ENCODE results near the gene RGS16. TPM values are rescaled to one million over a fixed set of nuclear protein-coding genes. Genes with fewer than 3 reads are reported as not detected.

Gene RGS16
- total and polyA plus RNA-seq, 9 of the 15 experiments (the other 6 are each of a cell fraction or from before 2014, with no cell fraction given) = 0.07 to 0.55 (median 0.36) TPM

DNA sequence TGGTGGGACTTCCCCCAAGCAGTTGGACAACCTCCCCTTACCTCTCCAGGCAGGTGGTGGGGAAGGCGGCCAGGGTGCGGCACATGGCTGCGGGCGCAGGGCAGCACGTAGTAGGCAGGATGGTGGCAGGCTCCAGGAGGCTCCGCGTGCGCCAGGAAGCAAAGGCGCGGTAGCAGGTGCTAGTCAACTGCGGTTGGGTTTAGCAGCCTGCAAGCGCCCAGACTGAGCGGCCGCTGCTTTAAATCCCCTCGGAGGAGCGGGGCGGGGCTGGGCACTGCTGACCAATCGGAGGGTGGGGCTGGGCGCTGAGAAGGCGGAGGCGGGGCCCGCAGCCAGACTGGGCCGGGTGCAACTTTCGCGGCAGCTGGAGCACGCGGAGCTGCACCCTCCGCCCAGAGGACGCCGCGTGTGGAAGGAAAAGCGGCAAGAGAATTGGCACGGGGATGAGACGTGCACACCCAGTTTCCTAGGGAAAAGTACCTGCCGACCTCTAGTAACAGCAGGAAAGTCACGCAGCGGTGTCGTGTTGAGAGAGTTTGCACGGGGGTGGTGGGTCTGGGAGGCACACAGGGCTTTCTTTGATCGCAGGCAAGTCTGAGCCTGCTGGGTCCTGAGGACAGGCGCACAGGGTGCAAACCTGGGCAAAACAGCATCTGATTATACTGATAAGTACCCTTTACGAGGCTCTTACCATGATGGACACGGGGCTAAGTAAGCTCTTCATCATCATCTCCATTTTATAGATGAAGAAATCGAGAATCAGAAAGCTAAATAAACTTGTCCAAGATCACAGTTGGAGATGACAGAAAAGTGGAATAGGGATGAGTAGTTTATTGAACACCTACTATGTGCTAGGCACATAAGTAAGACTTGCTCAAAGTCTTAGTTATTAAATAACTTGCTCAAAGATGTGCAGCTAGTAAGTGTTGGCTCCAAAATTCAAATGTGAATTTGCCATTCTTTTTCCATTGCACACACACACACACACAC is at the start of gene RGS16 (continued):
- TF ChIP-seq ZNF318 (IDR thresholded peaks at IDR 0.05; ENCODE audit: borderline replicate concordance in 1 of 2, low read depth in 1 of 2) = no peak
- no peak for TF ChIP-seq CCAR2 (IDR thresholded peaks at IDR 0.05; ENCODE audit: low read depth, low read length)
- no peak for TF ChIP-seq GTF2A2 (tag; IDR thresholded peaks at IDR 0.05)
- TF ChIP-seq TAF9B (IDR thresholded peaks at IDR 0.05; ENCODE audit: partially characterized antibody) = no peak
- no peak for TF ChIP-seq ZNF79 (CRISPR knock-in tag; IDR thresholded peaks at IDR 0.05; ENCODE audit: low read depth)
- peak; percentile 75; the same call in 1 of the 2 replicates for TF ChIP-seq ZBTB1 (CRISPR knock-in tag; IDR thresholded peaks at IDR 0.05; ENCODE audit: borderline replicate concordance, low read depth)
- TF ChIP-seq GABPA (tag; conservative IDR thresholded peaks at IDR 0.05; ENCODE audit: low read depth) = no peak
- TF ChIP-seq, protein P1, sequence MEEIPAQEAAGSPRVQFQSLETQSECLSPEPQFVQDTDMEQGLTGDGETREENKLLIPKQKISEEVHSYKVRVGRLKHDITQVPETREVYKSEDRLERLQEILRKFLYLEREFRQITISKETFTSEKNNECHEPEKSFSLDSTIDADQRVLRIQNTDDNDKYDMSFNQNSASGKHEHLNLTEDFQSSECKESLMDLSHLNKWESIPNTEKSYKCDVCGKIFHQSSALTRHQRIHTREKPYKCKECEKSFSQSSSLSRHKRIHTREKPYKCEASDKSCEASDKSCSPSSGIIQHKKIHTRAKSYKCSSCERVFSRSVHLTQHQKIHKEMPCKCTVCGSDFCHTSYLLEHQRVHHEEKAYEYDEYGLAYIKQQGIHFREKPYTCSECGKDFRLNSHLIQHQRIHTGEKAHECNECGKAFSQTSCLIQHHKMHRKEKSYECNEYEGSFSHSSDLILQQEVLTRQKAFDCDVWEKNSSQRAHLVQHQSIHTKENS (CRISPR knock-in tag; IDR thresholded peaks at IDR 0.05) = no peak
- no peak for TF ChIP-seq ARID2 (IDR thresholded peaks at IDR 0.05)
- TF ChIP-seq, protein P2, sequence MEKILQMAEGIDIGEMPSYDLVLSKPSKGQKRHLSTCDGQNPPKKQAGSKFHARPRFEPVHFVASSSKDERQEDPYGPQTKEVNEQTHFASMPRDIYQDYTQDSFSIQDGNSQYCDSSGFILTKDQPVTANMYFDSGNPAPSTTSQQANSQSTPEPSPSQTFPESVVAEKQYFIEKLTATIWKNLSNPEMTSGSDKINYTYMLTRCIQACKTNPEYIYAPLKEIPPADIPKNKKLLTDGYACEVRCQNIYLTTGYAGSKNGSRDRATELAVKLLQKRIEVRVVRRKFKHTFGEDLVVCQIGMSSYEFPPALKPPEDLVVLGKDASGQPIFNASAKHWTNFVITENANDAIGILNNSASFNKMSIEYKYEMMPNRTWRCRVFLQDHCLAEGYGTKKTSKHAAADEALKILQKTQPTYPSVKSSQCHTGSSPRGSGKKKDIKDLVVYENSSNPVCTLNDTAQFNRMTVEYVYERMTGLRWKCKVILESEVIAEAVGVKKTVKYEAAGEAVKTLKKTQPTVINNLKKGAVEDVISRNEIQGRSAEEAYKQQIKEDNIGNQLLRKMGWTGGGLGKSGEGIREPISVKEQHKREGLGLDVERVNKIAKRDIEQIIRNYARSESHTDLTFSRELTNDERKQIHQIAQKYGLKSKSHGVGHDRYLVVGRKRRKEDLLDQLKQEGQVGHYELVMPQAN (IDR thresholded peaks at IDR 0.05; ENCODE audit: borderline replicate concordance) = no peak
- TF ChIP-seq ZNF316 (IDR thresholded peaks at IDR 0.05) = no peak
- TF ChIP-seq EHMT2 (IDR thresholded peaks at IDR 0.05) = 0 out of 2 replicates have a peak, but pooled peaks have one; percentile 12
- no peak for TF ChIP-seq ZNF644 (tag; IDR thresholded peaks at IDR 0.05; ENCODE audit: low read depth)
- TF ChIP-seq HMGN3 (IDR thresholded peaks at IDR 0.05; ENCODE audit: borderline replicate concordance, extremely low read depth, insufficient read length, low read depth, low read length) = peak; percentile 69

All from K562 (cell line).